Stimulated activated CD4-positive, alpha-beta T cell treated with anti-CD3 and anti-CD28 coated beads, TNF-alpha, amount 100 ng/mL, for 48 hours (primary cell): ENCODE measurements around the gene TMEM123.

Source experiments
- DNase-seq, 3 donors: peaks; one replicate each; pipeline ENCODE4 v3.0.0-alpha.2; 2020; ENCODE audit warnings: low read depth in 3 of 3

Gene TMEM123

DNA sequence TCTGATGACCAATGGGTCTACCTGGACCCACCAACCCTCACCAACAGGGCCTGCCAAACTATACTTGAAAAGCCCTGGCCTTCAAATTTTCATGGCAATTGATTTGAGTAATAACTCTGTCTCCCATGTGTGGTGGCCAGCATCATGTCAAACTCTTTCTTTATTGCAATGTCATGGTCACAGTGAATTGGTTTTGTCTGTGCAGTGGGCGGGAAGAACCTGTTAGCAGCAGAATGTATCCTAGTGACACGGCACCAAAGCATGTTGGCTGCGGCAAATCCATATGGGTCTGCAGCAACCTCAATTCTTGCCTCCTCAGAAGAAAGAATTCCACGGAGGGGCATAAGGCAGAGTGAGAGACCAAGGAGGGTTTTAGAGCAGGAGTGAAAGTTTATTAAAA lies 19.6 kb upstream of the TMEM123 start:
- no peak for DNase-seq

DNA sequence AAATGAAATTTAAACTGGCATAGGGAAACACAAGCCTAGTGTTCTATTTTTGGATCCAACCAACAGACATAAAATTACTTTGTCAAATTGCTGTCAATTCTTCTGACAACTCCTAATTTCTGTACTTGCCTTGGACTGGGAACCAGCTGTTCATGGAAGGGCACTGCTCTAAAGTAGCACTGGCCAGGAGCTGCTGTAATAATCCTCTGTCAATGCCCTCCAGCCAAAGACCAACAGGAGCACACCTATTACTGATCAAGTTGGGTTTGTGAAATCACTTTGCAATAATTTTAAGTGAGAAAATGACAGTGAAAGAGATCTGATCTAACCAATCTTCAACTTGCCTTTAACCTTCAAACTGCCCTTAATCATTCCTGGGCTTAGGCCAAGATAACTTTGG lies 18.9 kb upstream of the TMEM123 start:
- no peak for DNase-seq

- no peak for DNase-seq
These were observed 17.7 kb upstream of the TMEM123 start for GRCh38 chr11:102470251-102470650.

- DNase-seq: no peak
These were observed 16.7 kb upstream of the TMEM123 start for GRCh38 chr11:102469196-102469821.

GRCh38 chr11:102468616-102469195 lies 16.1 kb upstream of the TMEM123 start:
- no peak for DNase-seq

GRCh38 chr11:102467853-102468580 lies 15.5 kb upstream of the TMEM123 start:
- DNase-seq: no peak

- DNase-seq: no peak
These were observed 14.6 kb upstream of the TMEM123 start for GRCh38 chr11:102467080-102467708.

- no peak for DNase-seq
These were observed 13.1 kb upstream of the TMEM123 start for GRCh38 chr11:102465696-102466095.

DNA sequence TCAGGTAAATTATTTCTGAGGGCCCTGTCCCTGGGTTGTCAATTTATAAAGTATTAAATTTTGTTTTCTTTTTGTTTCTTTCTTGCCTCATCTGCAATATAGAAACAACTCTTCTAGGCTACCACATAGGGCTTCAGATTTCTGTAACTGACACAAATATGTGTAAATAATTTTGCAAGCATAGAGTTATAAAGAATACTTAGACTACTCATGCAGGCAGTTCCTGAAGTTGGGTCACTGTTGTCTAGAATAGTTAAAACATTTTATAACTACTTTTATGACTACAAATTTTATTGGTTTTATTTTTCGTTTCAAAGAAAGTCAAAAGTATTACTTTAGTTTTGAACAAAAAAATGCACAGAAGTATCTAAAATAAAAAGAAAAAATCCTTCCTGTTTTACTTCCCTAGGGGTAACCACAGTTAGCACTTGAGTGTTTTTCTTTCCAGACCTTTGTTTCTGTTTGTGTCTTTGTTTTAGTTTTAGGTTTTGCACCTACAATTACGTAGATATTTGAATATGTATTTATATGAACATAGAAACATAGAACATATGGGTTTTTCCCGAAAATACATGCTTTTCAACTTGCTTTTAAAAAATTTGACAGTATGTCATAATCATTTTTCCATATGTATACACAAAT lies 12.4 kb upstream of the TMEM123 start:
- no peak for DNase-seq

GRCh38 chr11:102464037-102464436 lies 11.5 kb upstream of the TMEM123 start:
- DNase-seq: no peak

DNA sequence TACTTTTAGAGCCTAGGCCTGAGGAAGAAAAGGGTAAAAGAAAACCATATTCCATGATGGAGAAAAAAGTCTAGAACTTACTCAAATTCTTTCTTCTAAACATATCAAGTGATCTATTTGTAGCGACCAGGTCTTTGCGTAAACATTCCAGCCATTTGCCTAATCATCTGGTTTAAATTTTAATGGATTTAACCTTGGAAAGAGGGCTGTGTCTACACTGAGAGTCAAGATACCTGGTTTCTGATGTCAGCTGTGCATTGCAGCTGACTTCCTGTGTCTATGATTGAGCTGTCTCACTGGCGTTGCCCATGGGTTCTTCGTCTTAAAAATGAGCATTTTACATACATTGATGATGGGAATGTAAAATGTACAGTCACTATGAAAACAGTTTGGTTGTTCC lies 10.0 kb upstream of the TMEM123 start:
- no peak for DNase-seq

GRCh38 chr11:102459393-102459792 lies 6.8 kb upstream of the TMEM123 start:
- no peak for DNase-seq

DNA sequence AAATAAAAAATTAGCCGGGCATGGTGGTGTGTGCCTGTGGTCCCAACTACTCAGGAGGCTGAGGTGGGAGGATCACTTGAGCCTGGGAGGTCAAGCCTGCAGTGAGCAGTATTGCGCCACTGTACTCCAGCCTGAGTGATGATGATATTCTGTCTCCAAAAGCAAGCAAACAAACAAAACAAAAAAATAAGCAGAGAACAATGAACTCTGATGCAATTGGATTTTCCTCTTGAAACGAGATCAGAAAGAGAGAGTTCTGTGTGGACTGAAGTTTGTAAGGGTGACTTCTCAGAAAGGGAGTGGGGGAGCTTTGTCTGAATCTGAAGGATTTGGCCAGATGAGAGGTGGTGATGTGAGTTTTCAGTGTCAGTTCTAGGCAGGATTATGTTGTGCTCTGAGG lies 6.0 kb upstream of the TMEM123 start:
- no peak for DNase-seq

- no peak for DNase-seq
These were observed 5.3 kb upstream of the TMEM123 start for GRCh38 chr11:102457865-102458264.

DNA sequence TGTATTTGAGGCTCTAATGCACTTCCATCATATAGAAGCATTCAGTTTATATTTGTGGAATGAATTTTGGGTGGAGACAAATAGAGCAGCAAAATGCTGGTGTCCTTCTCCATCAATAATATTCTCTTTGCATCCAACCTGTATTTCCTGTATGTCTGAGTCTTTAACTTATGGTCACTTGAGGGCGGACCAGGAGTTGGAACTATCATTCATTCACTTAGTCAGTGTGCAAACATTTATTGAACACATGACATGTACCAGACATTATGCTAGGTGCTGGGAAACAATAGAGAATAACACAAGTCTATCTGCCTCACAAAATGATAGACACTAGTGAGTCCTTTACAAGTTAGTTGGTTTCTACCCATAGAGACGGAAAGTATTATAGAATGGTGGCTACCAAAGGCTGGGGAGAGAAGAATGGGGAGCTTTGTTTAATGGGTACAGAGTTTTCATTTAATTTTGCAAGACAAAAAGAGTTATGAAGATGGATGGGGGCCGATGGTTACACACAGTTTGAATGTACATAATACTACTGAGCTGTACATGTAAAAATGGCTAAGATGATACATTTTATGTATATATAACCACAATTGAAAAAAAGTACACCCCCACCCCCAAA lies 4.6 kb upstream of the TMEM123 start:
- DNase-seq: no peak

DNA sequence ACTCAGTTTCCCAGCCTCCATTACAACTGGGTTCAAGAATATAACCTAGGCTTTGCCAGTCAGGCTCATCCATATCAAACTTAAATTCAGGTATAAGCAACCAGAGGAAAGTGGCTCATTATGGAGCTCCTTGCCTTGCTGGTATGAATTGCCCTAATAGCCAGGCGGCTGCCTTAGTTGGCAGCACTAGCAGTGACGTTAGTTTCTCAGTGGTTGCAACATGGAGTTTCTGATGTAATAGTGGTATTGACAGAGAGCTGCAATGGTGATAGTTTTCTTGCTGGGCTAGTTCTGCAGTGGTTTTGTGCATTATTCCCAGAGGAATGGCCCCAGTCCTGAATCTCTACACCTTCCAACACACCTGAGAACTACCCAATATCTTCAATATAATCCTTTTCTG lies 3.8 kb upstream of the TMEM123 start:
- no peak for DNase-seq

DNA sequence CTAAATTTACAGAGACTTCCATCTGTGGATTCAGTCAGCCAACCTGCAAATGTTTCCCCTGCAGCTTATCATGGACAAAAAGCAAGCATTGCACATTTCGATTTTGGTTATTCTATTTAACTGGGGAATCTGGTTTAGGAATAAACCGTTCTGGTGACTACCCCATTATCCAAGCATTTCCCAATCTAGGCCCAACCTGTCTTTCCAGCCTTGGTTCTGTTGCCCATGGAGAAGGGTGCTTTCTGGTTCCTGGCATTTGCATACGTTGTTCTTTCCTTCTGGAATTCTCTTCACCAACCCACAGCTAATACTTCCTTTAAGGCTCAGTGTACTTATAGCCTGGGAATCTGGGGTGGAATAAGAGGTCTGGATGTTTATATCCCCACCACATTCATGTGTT lies 1.4 kb upstream of the TMEM123 start:
- DNase-seq: no peak

DNA sequence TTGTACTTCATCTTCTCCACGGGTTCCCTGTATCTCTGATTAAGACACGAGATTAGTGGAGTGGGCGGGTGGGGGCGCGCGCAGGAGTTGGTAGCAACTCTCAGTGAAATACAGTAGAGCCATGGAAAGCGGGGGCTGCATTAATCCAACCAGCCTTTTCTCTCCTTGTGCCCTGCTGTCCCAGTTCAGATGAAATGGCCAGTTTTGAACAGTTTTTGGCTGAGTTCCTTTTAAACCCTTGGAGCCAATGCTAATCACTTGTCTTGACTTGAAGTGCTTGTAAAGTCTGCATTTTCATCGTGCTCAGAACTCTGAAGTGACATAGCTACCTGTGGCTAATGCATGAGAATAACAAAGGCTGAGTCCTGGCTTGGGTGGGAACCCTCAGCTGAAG lies 734 bp upstream of the TMEM123 start:
- peak in 1 of 3 donors; percentile 33 for DNase-seq

- peak; percentile 55 to 73 (median 59) for DNase-seq
These were observed 694 bp downstream of the TMEM123 start for GRCh38 chr11:102451681-102452460.

- no peak for DNase-seq
These were observed 1.4 kb downstream of the TMEM123 start for GRCh38 chr11:102451041-102451680.
